ENCODE data around the gene CRYBA2. TPM values are rescaled to one million over a fixed set of nuclear protein-coding genes. Genes with fewer than 3 reads are reported as not detected.
A peak's percentile ranks its signal among the peaks of the same experiment; 100 is the strongest.

Gene CRYBA2
- total RNA-seq, 1 donor from 2014 or later: 0.49 TPM

DNA sequence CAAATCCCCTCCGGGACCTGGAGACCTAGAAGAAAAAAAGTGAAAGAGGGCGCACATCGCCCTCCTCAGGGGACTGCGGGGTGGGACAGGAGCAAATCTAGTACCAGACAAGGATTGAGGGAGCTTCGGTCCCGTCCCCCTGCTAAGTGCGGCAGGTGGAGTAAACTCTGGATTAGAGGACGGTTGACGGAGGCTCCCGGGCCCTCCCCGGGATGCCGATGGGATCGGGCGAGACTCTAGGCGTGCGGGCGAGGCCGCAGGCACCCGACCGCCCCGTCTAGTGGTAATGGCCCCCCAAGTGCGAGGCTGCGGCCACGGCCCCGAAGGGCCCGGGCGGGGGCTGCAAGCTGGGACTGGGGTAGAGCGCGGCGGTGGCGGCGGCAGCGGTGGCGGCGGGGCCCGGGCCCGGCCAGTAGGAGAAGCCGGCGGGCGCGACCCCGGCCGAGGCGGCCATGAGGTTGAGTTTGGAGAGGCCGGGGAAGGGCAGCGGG lies 11.8 kb downstream of the CRYBA2 start:
- H3K36me3 Mint-ChIP-seq (ENCODE audit: unreplicated experiment): no peaks in the 10 kb centered on the region
- H3K9me3 Mint-ChIP-seq (ENCODE audit: unreplicated experiment): peaks cover 4% of the 10 kb centered on the region
- H3K27ac Mint-ChIP-seq (ENCODE audit: unreplicated experiment): no peak overlapping the region
- H3K4me1 Mint-ChIP-seq (ENCODE audit: low read depth, unreplicated experiment): peaks cover 6% of the 10 kb centered on the region
- peaks cover 26% of the 10 kb centered on the region for H3K27me3 Mint-ChIP-seq (ENCODE audit: unreplicated experiment)
- TF ChIP-seq, protein P1, sequence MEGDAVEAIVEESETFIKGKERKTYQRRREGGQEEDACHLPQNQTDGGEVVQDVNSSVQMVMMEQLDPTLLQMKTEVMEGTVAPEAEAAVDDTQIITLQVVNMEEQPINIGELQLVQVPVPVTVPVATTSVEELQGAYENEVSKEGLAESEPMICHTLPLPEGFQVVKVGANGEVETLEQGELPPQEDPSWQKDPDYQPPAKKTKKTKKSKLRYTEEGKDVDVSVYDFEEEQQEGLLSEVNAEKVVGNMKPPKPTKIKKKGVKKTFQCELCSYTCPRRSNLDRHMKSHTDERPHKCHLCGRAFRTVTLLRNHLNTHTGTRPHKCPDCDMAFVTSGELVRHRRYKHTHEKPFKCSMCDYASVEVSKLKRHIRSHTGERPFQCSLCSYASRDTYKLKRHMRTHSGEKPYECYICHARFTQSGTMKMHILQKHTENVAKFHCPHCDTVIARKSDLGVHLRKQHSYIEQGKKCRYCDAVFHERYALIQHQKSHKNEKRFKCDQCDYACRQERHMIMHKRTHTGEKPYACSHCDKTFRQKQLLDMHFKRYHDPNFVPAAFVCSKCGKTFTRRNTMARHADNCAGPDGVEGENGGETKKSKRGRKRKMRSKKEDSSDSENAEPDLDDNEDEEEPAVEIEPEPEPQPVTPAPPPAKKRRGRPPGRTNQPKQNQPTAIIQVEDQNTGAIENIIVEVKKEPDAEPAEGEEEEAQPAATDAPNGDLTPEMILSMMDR (IDR thresholded peaks at IDR 0.05; ENCODE audit: partially characterized antibody, unreplicated experiment): no peak
- DNase-seq: no peak
- peak overlapping the region; percentile 75 for H3K4me3 Mint-ChIP-seq (ENCODE audit: unreplicated experiment)

DNA sequence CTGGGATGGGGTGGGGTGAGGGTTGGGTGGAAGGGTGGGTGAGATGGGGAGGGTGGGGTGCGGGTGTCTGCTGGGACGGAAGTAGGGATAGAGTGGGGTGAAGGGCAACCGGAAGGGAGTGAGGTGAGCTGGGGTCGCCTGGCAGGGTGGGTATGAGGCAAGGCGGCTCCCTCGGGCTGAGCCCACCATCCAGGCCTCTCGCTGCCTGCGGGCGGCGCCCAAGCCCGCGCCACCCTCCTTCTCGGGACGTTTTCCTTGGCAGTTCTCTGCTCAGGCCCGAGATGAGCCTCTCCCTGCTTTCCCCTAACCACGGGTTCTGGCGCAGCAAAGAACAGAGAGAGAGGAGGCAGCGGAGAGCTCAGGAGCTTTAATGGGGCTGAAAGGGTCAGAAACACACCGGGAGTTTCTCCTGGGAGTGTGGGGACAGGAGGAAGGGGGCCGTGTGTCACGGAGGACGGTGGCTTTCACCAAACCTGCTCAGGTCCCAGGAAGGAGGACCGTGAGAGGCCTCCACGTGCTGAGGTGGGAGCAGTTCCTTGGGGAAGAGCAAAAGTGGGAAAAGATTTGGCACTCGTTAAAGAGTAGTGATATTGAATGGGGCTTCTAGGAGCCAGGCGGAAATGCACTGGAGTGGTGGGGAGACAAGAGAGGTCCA lies 12.4 kb downstream of the CRYBA2 start:
- Mint-ChIP-seq H3K4me1 (ENCODE audit: low read depth, unreplicated experiment) (peaks cover 6% of the 10 kb centered on the region), H3K9me3 (ENCODE audit: unreplicated experiment) (peaks cover 4% of the 10 kb centered on the region), H3K36me3 (ENCODE audit: unreplicated experiment) (no peaks in the 10 kb centered on the region), H3K27me3 (ENCODE audit: unreplicated experiment) (peaks cover 21% of the 10 kb centered on the region), H3K4me3 (ENCODE audit: unreplicated experiment) (peak overlapping the region; percentile 75), H3K27ac (ENCODE audit: unreplicated experiment) (no peak overlapping the region)
- DNase-seq: no peak
- TF ChIP-seq, protein P1 (IDR thresholded peaks at IDR 0.05; ENCODE audit: partially characterized antibody, unreplicated experiment): no peak

DNA sequence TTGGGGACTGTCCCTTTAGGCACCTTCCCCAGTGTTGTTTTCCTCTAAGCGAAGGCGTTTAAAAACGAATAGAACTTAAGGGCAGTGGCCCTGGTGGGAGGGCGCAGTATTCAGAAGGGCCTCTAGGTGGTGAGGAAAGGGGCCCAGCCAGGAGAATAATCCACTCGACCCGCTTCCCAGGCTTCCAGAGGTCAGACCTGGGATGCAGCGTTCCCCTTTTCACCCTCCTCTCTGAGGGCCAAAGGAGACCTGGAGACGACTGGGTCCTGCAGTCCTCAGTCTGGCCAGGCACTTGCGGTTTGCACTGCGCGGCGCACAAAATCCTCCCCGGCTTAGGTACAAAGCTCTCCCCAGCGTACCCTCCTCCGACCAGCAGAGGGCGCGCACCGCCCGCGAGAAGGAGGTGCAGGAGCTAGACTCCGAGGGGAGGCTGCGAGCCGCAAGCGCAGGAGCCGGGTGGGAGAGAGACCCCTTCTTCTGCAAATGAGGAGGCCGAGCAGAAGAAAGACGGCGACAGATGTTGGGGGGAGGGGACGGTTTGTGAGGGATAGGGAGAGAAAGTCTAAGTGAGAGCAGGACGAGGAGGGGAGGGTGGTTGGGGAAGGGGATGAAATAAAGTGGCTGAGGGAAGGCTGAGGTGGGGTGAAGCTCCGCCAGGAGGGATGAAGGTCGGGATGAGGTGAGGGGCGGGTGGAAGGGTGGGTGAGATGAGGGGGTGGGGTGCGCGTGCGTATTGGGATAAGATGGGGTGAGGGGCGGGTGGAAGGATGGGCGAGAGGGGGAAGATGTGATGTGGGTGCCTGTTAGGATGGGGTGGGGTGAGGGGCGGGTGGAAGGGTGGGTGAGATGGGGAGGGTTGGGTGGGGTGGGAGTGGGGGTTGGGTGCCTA lies 13.1 kb downstream of the CRYBA2 start:
- no peaks in the 10 kb centered on the region for H3K36me3 Mint-ChIP-seq (ENCODE audit: unreplicated experiment)

DNA sequence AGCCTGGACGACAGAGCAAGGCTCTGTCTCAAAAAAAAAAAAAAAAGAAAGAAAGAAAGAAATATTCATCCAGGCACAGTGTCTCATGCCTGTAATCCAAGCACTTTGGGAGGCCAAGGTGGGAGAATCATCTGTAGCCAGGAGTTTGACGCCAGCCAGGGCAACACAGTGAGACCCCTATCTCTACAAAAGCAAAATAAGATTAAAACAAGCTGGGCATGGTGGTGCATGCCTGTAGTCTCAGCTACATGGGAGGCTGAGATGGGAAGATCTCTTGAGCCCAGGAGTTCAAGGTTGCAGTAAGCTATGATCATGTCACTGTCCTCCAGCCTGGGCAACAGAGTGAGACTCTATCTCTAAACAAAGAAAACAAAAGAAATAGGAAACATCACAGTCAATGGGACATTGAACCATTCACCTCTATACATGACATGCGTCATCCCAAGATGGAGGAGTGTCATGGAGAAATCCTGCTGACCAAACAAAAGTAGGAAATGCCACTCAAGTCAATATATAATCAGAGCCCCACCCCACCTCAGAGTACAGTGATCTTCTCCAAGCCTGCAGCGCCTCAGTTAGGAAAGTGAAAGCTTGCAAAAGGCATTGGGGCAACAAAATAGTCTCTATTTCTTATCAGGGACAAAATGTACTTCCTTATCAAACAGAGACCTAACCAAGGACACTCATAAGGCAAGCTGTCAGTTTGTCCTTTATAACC lies 18.0 kb downstream of the CRYBA2 start:
- H3K9me3 Mint-ChIP-seq (ENCODE audit: unreplicated experiment): no peaks in the 10 kb centered on the region
- no peak overlapping the region for H3K4me3 Mint-ChIP-seq (ENCODE audit: unreplicated experiment)
- H3K36me3 Mint-ChIP-seq (ENCODE audit: unreplicated experiment): no peaks in the 10 kb centered on the region
- H3K27me3 Mint-ChIP-seq (ENCODE audit: unreplicated experiment): peaks cover 5% of the 10 kb centered on the region
- no peak for DNase-seq
- H3K4me1 Mint-ChIP-seq (ENCODE audit: low read depth, unreplicated experiment): peaks cover 4% of the 10 kb centered on the region
- TF ChIP-seq, protein P1 (IDR thresholded peaks at IDR 0.05; ENCODE audit: partially characterized antibody, unreplicated experiment): no peak
- no peak overlapping the region for H3K27ac Mint-ChIP-seq (ENCODE audit: unreplicated experiment)

More for the DNA sequence above, 13.1 kb downstream of the CRYBA2 start:
- peak overlapping the region; percentile 68 for H3K4me3 Mint-ChIP-seq (ENCODE audit: unreplicated experiment)
- peak; percentile 97 for DNase-seq
- peaks cover 4% of the 10 kb centered on the region for H3K9me3 Mint-ChIP-seq (ENCODE audit: unreplicated experiment)
- peaks cover 6% of the 10 kb centered on the region for H3K4me1 Mint-ChIP-seq (ENCODE audit: low read depth, unreplicated experiment)
- TF ChIP-seq, protein P1 (IDR thresholded peaks at IDR 0.05; ENCODE audit: partially characterized antibody, unreplicated experiment): peak; percentile 96
- H3K27me3 Mint-ChIP-seq (ENCODE audit: unreplicated experiment): peaks cover 20% of the 10 kb centered on the region
- no peak overlapping the region for H3K27ac Mint-ChIP-seq (ENCODE audit: unreplicated experiment)
